K562 (cell line): Measurements from ENCODE around the gene EHD2. TPM values are rescaled to one million over a fixed set of nuclear protein-coding genes. Genes with fewer than 3 reads are reported as not detected.

Experiments
- BCOR ChIP-seq: fragments of 450-650 bp; IDR thresholded peaks from 2 replicates; pipeline ENCODE4 v1.6.1; 2016
- CGGBP1 ChIP-seq: fragments of 250-450 bp; sonication (Bioruptor Pico); IDR thresholded peaks from 2 replicates; pipeline ENCODE4 v1.9.0; 2021; ENCODE audit warnings: mild to moderate bottlenecking
- CHD2 ChIP-seq: IDR thresholded peaks from 2 replicates; pipeline ENCODE4 v1.6.1; 2011; ENCODE audit warnings: low read depth, low read length
- CREB3 ChIP-seq: fragments of 450-650 bp; conservative IDR thresholded peaks from 2 replicates; pipeline ENCODE4 v1.6.1; 2016; ENCODE audit warnings: missing genetic modification characterization, low read depth, mild to moderate bottlenecking, missing compliant biosample characterization, moderate library complexity
- DACH1 ChIP-seq: fragments of 450-650 bp; IDR thresholded peaks from 2 replicates; pipeline ENCODE4 v1.6.1; 2018; ENCODE audit not compliant: partially characterized antibody
- FOXM1 ChIP-seq, 2 experiments: fragments of 450-650 bp in 1 of 2; sonication (generic) in 1 of 2; formaldehyde crosslinking in 1 of 2; IDR thresholded peaks; 2 replicates each; pipeline versions ENCODE4 v1.6.1 to v1.9.0; 2017 to 2022; ENCODE audit warnings: low read depth in 2 of 2, mild to moderate bottlenecking in 2 of 2, missing genetic modification reagents in 1 of 2, moderate library complexity in 1 of 2
- LEF1 ChIP-seq: fragments of 450-650 bp; IDR thresholded peaks from 2 replicates; pipeline ENCODE4 v1.6.1; 2016; ENCODE audit warnings: mild to moderate bottlenecking
- NFRKB ChIP-seq: fragments of 450-650 bp; IDR thresholded peaks from 2 replicates; pipeline ENCODE4 v1.6.1; 2016; ENCODE audit warnings: low read depth
- NR2C2 ChIP-seq, 2 experiments: fragments of 200-800 bp in 1 of 2; sonication (Bioruptor generic) in 1 of 2; sonication (generic) in 1 of 2; formaldehyde crosslinking in 1 of 2; IDR thresholded peaks; 2 replicates each; pipeline versions ENCODE4 v1.6.1 to v1.8.0; 2016 to 2022; ENCODE audit warnings: mild to moderate bottlenecking in 1 of 2, missing compliant biosample characterization in 1 of 2, missing genetic modification characterization in 1 of 2, missing genetic modification reagents in 1 of 2
- PCBP2 ChIP-seq: fragments of 200-400 bp; formaldehyde crosslinking; IDR thresholded peaks from 2 replicates; pipeline ENCODE4 v1.6.1; 2018; ENCODE audit warnings: low read length, low read depth, mild to moderate bottlenecking, moderate library complexity; ENCODE audit not compliant: poor library complexity, severe bottlenecking
- POLR2AphosphoS2 ChIP-seq: IDR thresholded peaks from 2 replicates; pipeline ENCODE4 v1.6.1; 2012; ENCODE audit warnings: low read length, improper control_type of control experiment
- PPARD ChIP-seq: fragments of 250-450 bp; sonication (Bioruptor Pico); IDR thresholded peaks from 2 replicates; pipeline ENCODE4 v1.8.0; 2022; ENCODE audit warnings: inconsistent platforms, mild to moderate bottlenecking, moderate library complexity
- SIN3A ChIP-seq, 2 experiments: fragments of 150-350 bp in 1 of 2; IDR thresholded peaks; 2 replicates each; pipeline ENCODE4 v1.6.1; 2011 to 2016; ENCODE audit warnings: borderline replicate concordance in 2 of 2, low read depth in 2 of 2, low read length in 2 of 2, mild to moderate bottlenecking in 2 of 2, moderate library complexity in 2 of 2; ENCODE audit not compliant: control insufficient read depth in 1 of 2
- TAL1 ChIP-seq: fragments of 450-650 bp; IDR thresholded peaks from 2 replicates; pipeline ENCODE4 v1.6.1; 2016; ENCODE audit warnings: mild to moderate bottlenecking
- TSC22D4 ChIP-seq: fragments of 450-650 bp; IDR thresholded peaks from 2 replicates; pipeline ENCODE4 v1.6.1; 2016; ENCODE audit warnings: missing genetic modification characterization, missing biosample characterization, control low read depth
- ZMIZ1 ChIP-seq, 2 experiments: fragments of 150-350 bp in 1 of 2; IDR thresholded peaks; 2 replicates each; pipeline ENCODE4 v1.6.1; 2012 to 2016; ENCODE audit warnings: low read depth in 2 of 2, low read length in 2 of 2, mild to moderate bottlenecking in 1 of 2, moderate library complexity in 1 of 2
- ZNF12 ChIP-seq: sonication (generic); formaldehyde crosslinking; IDR thresholded peaks from 2 replicates; pipeline ENCODE4 v1.4.0; 2020; ENCODE audit warnings: mild to moderate bottlenecking, missing genetic modification reagents
- ZNF175 ChIP-seq: fragments of 200-800 bp; sonication (Bioruptor generic); IDR thresholded peaks from 2 replicates; pipeline ENCODE4 v1.6.1; 2016; ENCODE audit warnings: low read depth, mild to moderate bottlenecking, missing genetic modification characterization, missing compliant biosample characterization
- ZNF23 ChIP-seq: fragments of 250-450 bp; sonication (Bioruptor Pico); IDR thresholded peaks from 2 replicates; pipeline ENCODE4 v1.4.0; 2020; ENCODE audit warnings: mild to moderate bottlenecking
- ZNF354B ChIP-seq: fragments of 250-450 bp; sonication (Bioruptor Pico); IDR thresholded peaks from 2 replicates; pipeline ENCODE4 v1.4.0; 2020
- ZNF639 ChIP-seq, 2 experiments: fragments of 200-800 bp in 1 of 2; sonication (Bioruptor generic) in 1 of 2; sonication (generic) in 1 of 2; formaldehyde crosslinking in 1 of 2; IDR thresholded peaks in 1 of 2; conservative IDR thresholded peaks in 1 of 2; 2 replicates each; pipeline versions ENCODE4 v1.5.0 to v1.6.1; 2016 to 2020; ENCODE audit warnings: missing compliant biosample characterization in 1 of 2, missing genetic modification characterization in 1 of 2, missing genetic modification reagents in 1 of 2
- ZNF717 ChIP-seq: fragments of 250-450 bp; sonication (Bioruptor Pico); IDR thresholded peaks from 2 replicates; pipeline ENCODE4 v1.5.0; 2021
- polyA plus RNA-seq, 8 experiments: library from polyadenylated mRNA; depleted of rRNA in 4 of 8; stranded (reverse) in 5 of 8; unstranded in 3 of 8; fragments of >200 nt; fragmentation: Nextera tagmentation in 2 of 8; fragmentation: Illumina TruSeq in 1 of 8; extraction: Ambion mirVana in 2 of 8; extraction: Trizol in 1 of 8; gene quantifications; 2 replicates each; pipeline versions ENCODE4 v1.2.1 to v1.2.3, GENCODE V29; 2011 to 2014; ENCODE audit warnings: inconsistent platforms in 1 of 8, missing spikeins in 1 of 8
- total RNA-seq, 7 experiments: library from RNA; depleted of rRNA in 6 of 7; stranded (reverse); fragments of >200 nt in 6 of 7; fragmentation: Illumina TruSeq in 2 of 7; extraction: Trizol in 2 of 7; gene quantifications; 2 replicates each; pipeline versions ENCODE4 v1.2.1 to v1.2.3, GENCODE V29; 2011 to 2021; ENCODE audit warnings: low replicate concordance in 1 of 7

EHD2 gene
- total and polyA plus RNA-seq, 9 of the 15 experiments (the other 6 are each of a cell fraction or from before 2014, with no cell fraction given) = 1.7 to 32.2 (median 3.0) TPM

- no peak for TF ChIP-seq ZNF639 (CRISPR knock-in tag; conservative IDR thresholded peaks at IDR 0.05 in 1 of 2, IDR thresholded peaks at IDR 0.05 in 1 of 2)
- no peak for TF ChIP-seq CGGBP1 (CRISPR knock-in tag)
- TF ChIP-seq ZNF175 (CRISPR knock-in tag) = no peak
- no peak for TF ChIP-seq ZNF354B (CRISPR knock-in tag)
- TF ChIP-seq POLR2AphosphoS2 = no peak
- no peak for TF ChIP-seq FOXM1 (IDR thresholded peaks at IDR 0.05; ENCODE audit: low read depth)
- no peak for TF ChIP-seq FOXM1 (CRISPR knock-in tag; IDR thresholded peaks at IDR 0.05; ENCODE audit: low read depth)
- TF ChIP-seq NR2C2 (CRISPR knock-in tag; IDR thresholded peaks at IDR 0.05) = no peak
- TF ChIP-seq NR2C2 (tag; IDR thresholded peaks at IDR 0.05) = no peak
- TF ChIP-seq CHD2 = no peak
- TF ChIP-seq ZMIZ1 (IDR thresholded peaks at IDR 0.05; ENCODE audit: low read depth in 2 of 2, low read length in 2 of 2) = no peak
- no peak for TF ChIP-seq NFRKB
- TF ChIP-seq PPARD (CRISPR knock-in tag) = no peak
- no peak for TF ChIP-seq TAL1
- 0 out of 4 replicates have a peak, but pooled peaks of 1 of the 2 experiments have one; percentile 41 for TF ChIP-seq SIN3A (IDR thresholded peaks at IDR 0.05; ENCODE audit: borderline replicate concordance in 2 of 2, control insufficient read depth in 1 of 2, low read depth in 2 of 2, low read length in 2 of 2)
- no peak for TF ChIP-seq TSC22D4 (tag)
- no peak for TF ChIP-seq ZNF12
- no peak for TF ChIP-seq LEF1
- TF ChIP-seq PCBP2 = no peak
- no peak for TF ChIP-seq CREB3 (tag)
- peak; percentile 84 for TF ChIP-seq BCOR
- no peak for TF ChIP-seq ZNF717 (CRISPR knock-in tag)
- no peak for TF ChIP-seq DACH1
- TF ChIP-seq ZNF23 (CRISPR knock-in tag) = no peak
Measured at GRCh38 chr19:47697863-47698609, 15.2 kb upstream of the EHD2 start (continued).
